Measurements from ENCODE around the gene HBEGF.

DNA sequence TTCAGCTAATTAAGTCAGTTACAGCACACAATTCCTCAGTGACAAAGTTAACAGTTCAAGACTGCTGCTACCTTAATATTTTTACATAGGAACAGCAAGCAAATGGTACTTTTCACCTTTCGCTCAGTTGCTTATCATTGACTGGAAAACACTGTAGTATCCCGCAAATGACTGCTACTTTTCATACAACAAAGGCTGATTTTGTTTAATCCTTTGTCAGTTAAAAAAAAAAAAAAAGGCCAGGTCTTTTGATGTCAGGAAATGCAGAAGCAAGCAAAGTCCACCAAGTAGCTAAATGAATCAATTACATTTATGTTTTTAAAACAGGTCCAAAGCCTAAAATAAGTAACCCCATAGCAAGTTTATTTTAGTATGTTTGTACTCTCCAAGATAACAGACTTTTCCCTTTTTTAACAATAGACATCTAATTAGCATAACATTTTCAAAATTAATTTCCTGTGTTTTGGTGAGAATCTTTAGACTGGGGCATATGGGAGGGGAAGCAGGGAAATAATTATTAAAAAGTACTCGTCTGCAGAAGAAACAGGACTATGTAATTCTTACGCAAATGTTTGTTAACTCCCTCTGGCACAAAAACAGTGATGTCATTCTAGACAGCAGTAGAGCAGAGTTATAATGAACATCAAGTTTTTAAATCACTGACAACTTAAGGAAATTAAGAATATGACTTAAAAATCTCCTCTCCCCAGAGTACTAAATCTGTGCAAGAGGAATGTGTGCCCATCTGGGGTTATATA is 53.1 kb downstream of the HBEGF start:
- no peak for TF ChIP-seq EZH2phosphoT487 (IDR thresholded peaks at IDR 0.05; ENCODE audit: low read depth)
- TF ChIP-seq, protein P1, sequence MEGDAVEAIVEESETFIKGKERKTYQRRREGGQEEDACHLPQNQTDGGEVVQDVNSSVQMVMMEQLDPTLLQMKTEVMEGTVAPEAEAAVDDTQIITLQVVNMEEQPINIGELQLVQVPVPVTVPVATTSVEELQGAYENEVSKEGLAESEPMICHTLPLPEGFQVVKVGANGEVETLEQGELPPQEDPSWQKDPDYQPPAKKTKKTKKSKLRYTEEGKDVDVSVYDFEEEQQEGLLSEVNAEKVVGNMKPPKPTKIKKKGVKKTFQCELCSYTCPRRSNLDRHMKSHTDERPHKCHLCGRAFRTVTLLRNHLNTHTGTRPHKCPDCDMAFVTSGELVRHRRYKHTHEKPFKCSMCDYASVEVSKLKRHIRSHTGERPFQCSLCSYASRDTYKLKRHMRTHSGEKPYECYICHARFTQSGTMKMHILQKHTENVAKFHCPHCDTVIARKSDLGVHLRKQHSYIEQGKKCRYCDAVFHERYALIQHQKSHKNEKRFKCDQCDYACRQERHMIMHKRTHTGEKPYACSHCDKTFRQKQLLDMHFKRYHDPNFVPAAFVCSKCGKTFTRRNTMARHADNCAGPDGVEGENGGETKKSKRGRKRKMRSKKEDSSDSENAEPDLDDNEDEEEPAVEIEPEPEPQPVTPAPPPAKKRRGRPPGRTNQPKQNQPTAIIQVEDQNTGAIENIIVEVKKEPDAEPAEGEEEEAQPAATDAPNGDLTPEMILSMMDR (IDR thresholded peaks at IDR 0.05; ENCODE audit: low read depth, low read length) = no peak

All from OCI-LY3 (cell line).